ENCODE results near the gene FBXL4.
"Not testable (repeated sequence)": the region's sequence is repeated elsewhere in the genome, so short reads cannot be mapped to it uniquely, and the experiment has no call there.

Gene FBXL4

DNA sequence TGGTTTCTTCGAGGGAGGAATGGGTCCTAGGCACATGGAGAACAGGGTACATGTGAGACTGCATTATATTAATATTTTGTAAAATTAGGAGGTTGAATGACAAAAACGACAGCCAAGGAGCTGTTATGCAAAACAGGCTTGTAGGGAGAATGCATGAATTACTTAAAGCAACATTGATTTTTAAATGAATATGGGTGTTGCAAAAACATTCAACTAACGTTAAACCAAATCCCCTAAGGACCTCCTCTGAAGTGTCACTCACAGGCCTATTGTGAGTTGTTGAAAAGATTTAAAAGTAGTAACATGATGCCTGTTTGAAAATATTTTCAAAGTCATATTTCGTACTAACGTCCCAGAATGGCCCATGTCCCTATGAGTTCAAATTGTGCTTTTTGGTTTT, 21.9 kb downstream of the FBXL4 start:
- TF ChIP-seq CTCF (IDR thresholded peaks at IDR 0.05; ENCODE audit: borderline replicate concordance, insufficient read depth, low read depth, low read length), result no peak

GRCh38 chr6:98924647-98925046, 23.1 kb downstream of the FBXL4 start:
- no peak for TF ChIP-seq CTCF (IDR thresholded peaks at IDR 0.05; ENCODE audit: borderline replicate concordance, insufficient read depth, low read depth, low read length)
- no peak overlapping the region for H3K4me3 ChIP-seq (ENCODE audit: low read depth, low read length)

More for the DNA sequence above, 21.9 kb downstream of the FBXL4 start:
- H3K4me3 ChIP-seq (ENCODE audit: low read depth, low read length), result no peak overlapping the region

- no peak for TF ChIP-seq CTCF (IDR thresholded peaks at IDR 0.05; ENCODE audit: borderline replicate concordance, insufficient read depth, low read depth, low read length)
- H3K4me3 ChIP-seq (ENCODE audit: low read depth, low read length), result no peak overlapping the region
These were observed 26.8 kb downstream of the FBXL4 start for GRCh38 chr6:98920904-98921431.

DNA sequence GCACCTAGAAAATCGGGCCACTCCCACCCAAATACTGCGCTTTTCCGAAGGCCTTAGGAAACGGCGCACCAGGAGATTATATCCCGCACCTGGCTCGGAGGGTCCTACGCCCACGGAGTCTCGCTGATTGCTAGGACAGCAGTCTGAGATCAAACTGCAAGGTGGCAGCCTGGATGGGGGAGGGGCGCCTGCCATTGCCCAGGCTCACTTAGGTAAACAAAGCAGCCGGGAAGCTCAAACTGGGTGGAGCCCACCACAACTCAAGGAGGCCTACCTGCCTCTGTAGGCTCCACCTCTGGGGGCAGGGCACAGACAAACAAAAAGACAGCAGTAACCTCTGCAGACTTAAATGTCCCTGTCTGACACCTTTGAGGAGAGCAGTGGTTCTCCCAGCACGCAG, 36.8 kb downstream of the FBXL4 start:
- H3K4me3 ChIP-seq (ENCODE audit: low read depth, low read length), result not testable (repeated sequence)

DNA sequence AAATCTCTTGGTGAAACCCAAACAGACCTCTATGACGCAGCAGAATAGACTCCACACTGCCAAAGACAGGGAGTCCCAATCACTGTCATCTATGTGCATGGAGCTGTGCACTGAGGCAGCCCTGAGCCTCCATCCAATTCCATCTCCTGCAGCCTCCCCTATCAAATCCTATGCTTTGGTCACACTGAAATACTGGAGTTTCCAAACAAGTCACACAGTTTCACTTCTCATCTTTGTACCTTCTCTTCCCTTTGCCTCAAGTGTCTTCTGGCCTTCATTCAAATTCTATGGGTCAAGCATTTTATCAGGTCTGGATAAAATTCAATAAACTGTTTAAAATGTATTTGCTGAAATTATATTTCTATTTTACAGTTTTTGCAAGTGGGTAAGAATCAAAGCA, 38.5 kb downstream of the FBXL4 start:
- H3K4me3 ChIP-seq (ENCODE audit: low read depth, low read length), result no peak overlapping the region
- TF ChIP-seq CTCF (IDR thresholded peaks at IDR 0.05; ENCODE audit: borderline replicate concordance, insufficient read depth, low read depth, low read length), result no peak

DNA sequence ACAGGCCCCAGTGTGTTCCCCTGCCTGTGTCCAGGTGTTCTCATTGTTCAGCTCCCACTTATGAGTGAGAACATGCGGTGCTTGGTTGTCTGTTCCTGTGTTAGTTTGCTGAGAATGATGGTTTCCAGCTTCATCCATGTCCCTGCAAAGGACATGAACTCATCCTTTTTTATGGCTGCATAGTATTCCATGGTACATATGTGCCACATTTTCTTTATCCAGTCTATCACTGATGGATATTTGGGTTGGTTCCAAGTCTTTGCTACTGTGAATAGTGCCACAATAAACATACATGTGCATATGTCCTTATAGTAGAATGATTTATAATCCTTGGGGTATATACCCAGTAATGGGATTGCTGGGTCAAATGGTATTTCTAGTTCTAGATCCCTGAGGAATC, 41.4 kb downstream of the FBXL4 start:
- not testable (repeated sequence) for H3K4me3 ChIP-seq (ENCODE audit: low read depth, low read length)

- H3K4me3 ChIP-seq (ENCODE audit: low read depth, low read length), result no peak overlapping the region
- TF ChIP-seq CTCF (IDR thresholded peaks at IDR 0.05; ENCODE audit: borderline replicate concordance, insufficient read depth, low read depth, low read length), result no peak
These were observed 42.0 kb downstream of the FBXL4 start for GRCh38 chr6:98905759-98906158.

DNA sequence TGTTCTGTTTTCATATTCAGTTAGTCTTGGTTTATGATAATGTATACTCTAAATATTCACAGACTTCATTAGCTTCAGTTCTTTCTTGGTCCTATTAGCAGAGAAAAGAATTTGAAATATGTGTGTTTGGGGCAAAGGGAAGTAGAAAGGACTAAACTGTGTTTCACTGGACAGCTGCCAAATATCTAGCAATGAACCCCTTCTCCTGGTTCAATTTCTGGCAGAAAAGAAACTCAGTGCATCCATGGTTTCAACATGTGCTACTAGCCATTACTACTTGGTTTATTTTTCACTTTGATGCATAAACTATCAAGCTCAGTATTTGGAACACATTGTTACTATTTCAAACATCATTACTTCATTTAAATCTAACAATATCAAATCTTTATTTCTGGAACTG, 43.6 kb downstream of the FBXL4 start:
- no peak for TF ChIP-seq CTCF (IDR thresholded peaks at IDR 0.05; ENCODE audit: borderline replicate concordance, insufficient read depth, low read depth, low read length)
- H3K4me3 ChIP-seq (ENCODE audit: low read depth, low read length), result no peak overlapping the region

All from GM12875 (cell line).